GM19328 (cell line): ENCODE measurements around the gene ABHD10.

Source experiments
- ATAC-seq: cut with Tn5 transposase; IDR thresholded peaks from one replicate; pipeline ENCODE4 v1.9.1; 2021; ENCODE audit warnings: mild to moderate bottlenecking, moderate library complexity; ENCODE audit not compliant: unreplicated experiment

ABHD10 gene

GRCh38 chr3:111978583-111979433, at the start of gene ABHD10:
Gene ABHD10, plus strand, starts transcription at chr3:111979026. Its CDS starts 36 bp downstream, at chr3:111979062.
- peak; percentile 95 for ATAC-seq

GRCh38 chr3:111929484-111929883, 49.3 kb upstream of the ABHD10 start:
- ATAC-seq = no peak

- ATAC-seq = no peak
Observed at GRCh38 chr3:111932946-111933345, 45.9 kb upstream of the ABHD10 start.

- ATAC-seq = no peak
Observed at GRCh38 chr3:111936191-111936841, 42.5 kb upstream of the ABHD10 start.

- no peak for ATAC-seq
Observed at GRCh38 chr3:111936967-111937366, 41.9 kb upstream of the ABHD10 start.

- ATAC-seq = no peak
Observed at GRCh38 chr3:111937871-111938270, 41.0 kb upstream of the ABHD10 start.

- ATAC-seq = no peak
Observed at GRCh38 chr3:111939873-111940272, 39.0 kb upstream of the ABHD10 start.

GRCh38 chr3:111943533-111943932, 35.3 kb upstream of the ABHD10 start:
- no peak for ATAC-seq

- ATAC-seq = no peak
Observed at GRCh38 chr3:111944372-111944771, 34.5 kb upstream of the ABHD10 start.

- no peak for ATAC-seq
Observed at GRCh38 chr3:111947231-111947630, 31.6 kb upstream of the ABHD10 start.

GRCh38 chr3:111948786-111949185, 30.0 kb upstream of the ABHD10 start:
- no peak for ATAC-seq

GRCh38 chr3:111949712-111950111, 29.1 kb upstream of the ABHD10 start:
- no peak for ATAC-seq

- ATAC-seq = no peak
Observed at GRCh38 chr3:111951032-111951431, 27.8 kb upstream of the ABHD10 start.

GRCh38 chr3:111952086-111952485, 26.7 kb upstream of the ABHD10 start:
- no peak for ATAC-seq

- no peak for ATAC-seq
Observed at GRCh38 chr3:111952866-111953450, 25.9 kb upstream of the ABHD10 start.

GRCh38 chr3:111954228-111954990, 24.4 kb upstream of the ABHD10 start:
- no peak for ATAC-seq

GRCh38 chr3:111955876-111956275, 22.9 kb upstream of the ABHD10 start:
- ATAC-seq = no peak

- no peak for ATAC-seq
Observed at GRCh38 chr3:111956449-111956848, 22.4 kb upstream of the ABHD10 start.

GRCh38 chr3:111956995-111957734, 21.7 kb upstream of the ABHD10 start:
- no peak for ATAC-seq

GRCh38 chr3:111961461-111962164, 17.2 kb upstream of the ABHD10 start:
- ATAC-seq = no peak
